Measurements from ENCODE around the gene PLXNB2.
"Not testable (repeated sequence)": the region's sequence is repeated elsewhere in the genome, so short reads cannot be mapped to it uniquely, and the experiment has no call there.

Gene PLXNB2

DNA sequence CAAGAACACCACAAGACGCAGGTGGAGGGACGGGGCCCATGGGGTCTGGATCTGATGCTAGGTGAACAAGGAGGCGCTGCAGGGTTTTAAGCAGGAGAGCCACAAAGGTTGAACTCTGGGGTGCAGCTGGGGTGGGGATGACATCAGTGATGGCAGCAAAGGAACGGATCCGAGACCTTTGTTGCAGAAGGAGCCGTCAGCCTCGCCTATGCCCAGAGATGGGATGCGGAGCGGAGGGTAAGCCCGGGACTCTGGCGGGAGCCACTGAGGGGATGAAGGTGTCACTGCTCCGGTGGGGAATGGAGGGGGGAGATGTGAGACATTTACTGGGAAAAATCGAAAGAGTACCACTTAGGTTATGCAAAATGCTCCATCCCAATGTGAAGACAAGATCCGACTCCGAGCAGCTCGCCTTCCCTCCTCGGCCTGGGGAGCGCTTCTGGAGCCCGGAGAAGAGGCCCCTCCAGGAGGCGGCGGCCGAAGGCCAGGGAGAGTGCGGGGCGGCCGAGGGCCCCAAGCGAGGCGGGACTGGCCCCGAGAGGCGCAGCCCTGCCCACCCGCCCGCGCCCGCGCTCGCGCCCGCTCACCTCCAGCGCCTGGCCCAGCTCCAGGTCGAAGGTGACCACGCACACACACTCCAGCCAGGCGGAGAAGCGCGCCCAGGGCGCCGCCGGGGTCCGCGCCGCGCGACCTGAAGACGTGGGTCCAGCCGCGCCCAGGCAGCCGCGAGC lies 18.9 kb upstream of the PLXNB2 start:
- no peak for DNase-seq

DNA sequence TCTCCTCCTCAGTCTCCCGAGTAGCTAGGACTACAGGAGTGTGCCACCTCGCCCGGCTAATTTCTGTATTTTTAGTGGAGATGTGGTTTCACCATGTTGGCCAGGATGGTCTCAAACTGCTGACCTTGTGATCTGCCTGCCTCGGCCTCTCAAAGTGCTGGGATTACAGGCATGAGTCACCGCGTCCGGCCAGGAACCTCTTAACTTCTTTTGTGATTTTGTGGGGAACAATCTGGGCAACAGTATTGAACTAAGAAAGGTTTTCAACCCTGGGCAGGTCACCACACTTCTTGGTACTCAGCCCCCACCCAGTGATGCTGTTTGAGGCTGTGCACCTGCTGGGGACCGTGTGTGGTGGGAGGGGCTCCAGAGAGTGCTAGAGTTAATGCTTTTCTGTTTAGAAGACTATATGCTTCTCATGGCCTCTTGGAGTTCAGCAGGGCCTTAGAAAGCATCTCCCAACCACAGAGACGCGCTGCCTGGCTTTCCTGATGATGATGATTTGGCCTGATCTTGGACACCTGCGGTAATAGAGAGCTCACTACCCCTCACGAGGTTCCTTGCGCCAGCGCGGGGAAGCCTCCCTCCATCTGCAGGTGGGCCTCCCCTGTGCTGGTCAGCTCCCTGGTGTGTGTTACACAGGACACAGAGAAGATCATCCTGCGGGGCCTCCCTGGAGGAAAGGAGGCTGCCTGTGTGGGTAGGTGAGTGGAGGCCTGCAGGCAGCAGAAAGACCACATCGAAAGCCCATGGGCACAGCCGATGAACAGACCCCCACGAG lies 18.2 kb upstream of the PLXNB2 start:
- DNase-seq: no peak

DNA sequence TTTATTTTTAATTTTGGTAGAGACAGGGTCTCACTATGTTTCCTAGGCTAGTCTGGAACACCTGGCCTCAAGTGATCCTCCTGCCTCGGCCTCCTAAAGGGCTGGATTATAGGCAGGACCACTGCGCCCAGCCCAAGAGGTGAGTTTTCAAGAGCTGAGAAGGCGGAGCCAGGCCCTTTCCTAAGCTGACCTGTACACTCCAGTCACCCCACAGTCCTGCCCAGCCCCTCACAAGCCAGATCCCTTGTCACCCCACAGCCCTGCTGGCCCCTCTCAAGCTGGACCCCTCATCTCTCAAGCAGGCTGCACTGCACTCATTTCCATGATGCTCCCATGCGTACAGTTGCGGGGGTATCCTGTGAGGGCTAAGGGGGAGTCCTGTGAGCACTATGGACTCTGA lies 16.5 kb upstream of the PLXNB2 start:
- DNase-seq: no peak

DNA sequence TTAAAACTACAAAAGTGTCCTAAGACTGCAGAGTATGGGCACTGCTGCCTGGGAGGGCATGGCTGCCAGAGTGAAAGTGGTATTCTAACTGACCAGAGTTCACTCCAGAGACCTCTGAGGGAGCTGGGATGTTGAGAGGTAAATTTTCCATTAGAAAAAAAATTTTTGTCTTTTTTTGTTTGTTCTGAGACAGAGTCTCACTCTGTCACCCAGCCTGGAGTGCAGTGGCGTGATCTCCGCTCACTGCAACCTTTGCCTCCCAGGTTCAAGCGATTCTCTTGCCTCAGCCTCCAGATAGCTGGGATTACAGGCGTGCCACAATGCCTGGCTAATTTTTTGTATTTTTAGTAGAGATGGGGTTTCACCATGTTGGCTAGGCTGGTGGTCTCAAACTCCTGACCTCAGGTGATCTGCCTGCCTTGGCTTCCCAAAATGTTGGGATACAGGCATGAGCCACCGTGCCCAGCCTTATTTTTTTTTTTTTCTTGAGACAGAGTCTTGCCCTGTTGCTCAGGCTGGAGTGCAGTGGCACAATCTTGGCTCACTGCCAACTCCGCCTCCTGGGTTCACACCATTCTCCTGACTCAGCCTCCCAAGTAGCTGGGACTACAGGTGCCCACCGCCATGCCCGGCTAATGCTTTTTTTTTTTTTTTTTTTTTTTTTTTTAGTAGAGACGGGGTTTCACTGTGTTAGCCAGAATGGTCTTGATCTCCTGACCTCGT lies 15.1 kb upstream of the PLXNB2 start:
- DNase-seq: not testable (repeated sequence)

DNA sequence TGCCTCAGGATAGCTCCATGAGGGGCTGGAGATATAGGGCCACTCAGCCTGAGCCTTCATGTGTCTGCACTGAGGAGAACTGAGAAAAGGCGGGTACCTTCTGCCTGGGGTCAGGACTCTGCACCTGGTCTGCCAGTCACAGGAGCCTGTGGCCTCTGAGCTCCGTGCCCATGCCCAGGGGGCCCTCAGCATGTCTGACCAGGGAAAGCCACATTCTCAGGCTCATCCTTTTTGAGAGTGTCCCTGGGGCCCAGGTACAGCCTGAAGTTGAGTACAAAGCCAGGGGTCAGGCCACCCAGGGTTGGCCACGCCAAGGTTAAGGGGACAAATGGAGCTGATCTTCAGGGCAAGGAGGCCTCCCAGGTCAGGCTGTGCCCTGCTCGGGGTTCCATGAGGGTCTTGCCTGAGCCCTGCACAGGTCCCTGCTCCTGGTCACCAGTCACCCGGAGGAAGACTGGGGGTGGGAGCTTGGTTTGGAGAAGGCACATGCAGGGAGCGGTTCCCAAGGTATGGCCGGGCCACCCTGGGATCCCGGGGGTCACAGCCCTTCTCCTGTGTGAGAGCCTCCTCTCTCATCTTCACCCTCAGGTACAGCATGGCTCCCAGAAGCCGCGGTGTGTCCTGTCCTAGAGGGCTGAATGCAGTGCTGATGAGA lies 13.4 kb upstream of the PLXNB2 start:
- DNase-seq: no peak

DNA sequence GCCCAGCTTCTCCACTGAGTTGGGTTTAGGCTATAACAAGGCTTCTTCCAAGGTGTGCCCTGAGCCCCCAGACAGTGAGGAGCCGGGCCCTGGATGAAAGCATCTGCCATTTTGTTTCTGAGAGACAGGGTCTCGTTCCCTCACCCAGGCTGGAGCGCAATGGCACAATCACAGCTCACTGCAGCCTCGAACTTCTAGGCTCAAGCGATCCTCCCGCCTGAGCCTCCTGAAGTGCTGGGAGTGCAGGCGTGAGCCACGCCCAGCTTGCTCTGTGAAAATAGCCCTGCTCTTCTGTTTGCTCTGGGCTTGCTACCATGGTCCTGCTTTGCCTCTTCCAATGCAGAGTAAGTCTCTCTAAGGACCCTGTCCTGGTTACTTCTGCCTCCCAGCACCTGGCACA lies 12.7 kb upstream of the PLXNB2 start:
- DNase-seq: no peak

DNA sequence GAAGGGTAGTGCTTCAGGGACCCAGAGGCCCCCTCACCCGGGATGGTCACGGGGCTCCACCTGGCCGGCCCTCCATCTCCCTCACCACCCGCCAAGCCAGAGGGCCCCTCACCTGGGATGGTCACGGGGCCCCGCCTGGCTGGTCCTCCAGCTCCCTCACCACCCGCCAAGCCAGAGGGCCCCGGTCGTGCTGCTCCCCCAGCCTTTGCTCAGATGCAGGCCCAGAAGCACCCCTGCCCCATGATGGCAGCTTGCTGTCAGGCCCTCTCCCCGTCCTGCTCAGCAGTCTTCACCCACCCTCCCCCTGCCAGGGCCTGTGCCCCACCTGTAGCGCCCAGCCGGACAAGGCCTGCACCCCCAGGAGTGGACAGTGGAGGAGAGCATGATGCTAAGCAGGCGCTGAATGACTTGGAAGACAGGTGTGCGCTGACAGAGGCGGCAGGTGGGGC lies 12.1 kb upstream of the PLXNB2 start:
- DNase-seq: no peak

DNA sequence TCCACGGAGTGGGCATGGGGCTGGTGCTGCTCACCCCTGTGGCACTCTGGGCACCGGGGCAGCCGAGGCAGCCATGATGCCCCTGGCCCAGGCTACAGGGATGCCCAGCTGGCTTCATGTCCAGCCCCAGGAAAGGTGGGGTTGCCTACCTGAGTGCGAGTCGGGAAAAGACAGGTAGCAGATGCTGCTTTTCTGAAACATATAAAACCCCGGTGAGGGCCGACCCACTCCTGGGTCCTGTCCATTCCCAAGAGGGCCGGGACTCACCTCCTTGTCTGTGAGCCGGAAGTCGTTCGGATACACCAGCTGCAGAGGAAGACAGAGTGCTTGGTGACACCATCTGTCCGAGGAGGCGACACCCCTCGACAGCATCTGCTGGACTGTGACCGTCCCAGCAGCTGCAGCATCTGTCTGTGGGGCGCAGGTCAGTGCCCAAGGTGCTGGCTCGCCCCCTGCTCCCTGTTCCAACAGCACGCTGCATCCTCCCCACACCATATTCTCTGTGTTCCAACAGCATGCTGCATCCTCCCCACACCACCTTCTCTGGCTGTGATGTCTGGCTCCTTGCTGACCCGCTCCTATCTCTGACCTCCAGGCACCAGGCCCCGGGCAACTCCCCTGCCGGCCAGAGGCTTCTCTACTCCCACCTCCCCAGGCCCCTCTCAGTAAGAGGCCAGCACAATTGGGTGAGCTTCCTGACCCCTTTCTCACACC lies 11.4 kb upstream of the PLXNB2 start:
- no peak for DNase-seq

DNA sequence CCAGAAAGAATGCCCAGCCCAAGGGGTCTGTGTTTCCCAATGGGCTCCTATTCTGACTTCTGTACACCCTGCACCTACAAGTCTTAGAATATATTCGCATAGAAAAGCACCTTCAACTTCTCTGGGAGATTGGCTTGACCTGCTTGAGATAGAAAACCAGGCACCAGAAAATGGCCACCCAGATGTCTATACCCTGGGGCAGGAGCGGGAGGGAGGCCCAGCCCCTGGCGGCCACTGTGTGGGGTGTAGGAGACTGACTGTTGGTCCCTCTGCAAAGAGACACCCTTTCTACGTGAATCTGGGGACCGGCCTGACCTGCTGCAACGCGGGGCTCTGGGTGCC lies 10.9 kb upstream of the PLXNB2 start:
- no peak for DNase-seq

DNA sequence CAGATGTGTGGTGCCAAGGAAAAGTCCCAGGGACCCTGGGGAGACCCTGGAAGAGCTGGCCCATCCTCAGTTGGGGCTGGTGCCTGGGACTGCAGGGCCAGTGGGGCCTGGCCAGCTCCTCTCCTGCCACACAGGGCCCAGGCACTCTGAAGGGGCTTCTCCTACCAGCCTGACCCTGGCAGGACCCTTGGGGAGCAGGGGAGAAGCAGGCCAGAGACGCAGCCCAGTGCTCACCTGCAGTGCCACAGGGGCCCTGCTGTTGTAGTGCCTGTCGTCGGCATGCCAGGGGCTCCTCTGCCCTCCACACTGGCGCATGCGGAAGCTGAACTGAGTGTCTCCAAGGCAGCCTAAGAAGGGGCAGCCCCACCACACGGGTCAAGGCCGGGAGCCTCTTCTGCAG lies 10.2 kb upstream of the PLXNB2 start:
- no peak for DNase-seq

DNA sequence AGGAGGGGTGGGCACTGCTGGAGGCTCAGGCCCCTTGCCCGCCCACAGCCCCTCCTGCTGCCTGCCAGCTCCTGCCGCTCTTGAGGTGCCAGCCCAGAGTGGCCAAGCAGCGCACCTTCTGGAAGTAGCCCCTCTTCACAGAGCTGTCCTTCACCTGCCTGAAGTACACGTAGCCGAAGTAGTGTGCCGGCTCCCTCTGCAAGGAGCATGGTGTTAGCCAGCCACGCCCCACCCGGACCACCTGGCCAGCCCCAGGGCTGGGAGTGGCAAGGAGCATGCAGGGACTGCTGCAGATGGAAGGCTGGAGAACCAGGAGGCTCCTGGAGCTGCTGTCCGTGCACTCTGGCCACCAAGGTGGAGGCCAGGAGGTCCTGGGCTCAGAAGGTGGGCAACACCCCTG lies 9.7 kb upstream of the PLXNB2 start:
- DNase-seq: no peak

DNA sequence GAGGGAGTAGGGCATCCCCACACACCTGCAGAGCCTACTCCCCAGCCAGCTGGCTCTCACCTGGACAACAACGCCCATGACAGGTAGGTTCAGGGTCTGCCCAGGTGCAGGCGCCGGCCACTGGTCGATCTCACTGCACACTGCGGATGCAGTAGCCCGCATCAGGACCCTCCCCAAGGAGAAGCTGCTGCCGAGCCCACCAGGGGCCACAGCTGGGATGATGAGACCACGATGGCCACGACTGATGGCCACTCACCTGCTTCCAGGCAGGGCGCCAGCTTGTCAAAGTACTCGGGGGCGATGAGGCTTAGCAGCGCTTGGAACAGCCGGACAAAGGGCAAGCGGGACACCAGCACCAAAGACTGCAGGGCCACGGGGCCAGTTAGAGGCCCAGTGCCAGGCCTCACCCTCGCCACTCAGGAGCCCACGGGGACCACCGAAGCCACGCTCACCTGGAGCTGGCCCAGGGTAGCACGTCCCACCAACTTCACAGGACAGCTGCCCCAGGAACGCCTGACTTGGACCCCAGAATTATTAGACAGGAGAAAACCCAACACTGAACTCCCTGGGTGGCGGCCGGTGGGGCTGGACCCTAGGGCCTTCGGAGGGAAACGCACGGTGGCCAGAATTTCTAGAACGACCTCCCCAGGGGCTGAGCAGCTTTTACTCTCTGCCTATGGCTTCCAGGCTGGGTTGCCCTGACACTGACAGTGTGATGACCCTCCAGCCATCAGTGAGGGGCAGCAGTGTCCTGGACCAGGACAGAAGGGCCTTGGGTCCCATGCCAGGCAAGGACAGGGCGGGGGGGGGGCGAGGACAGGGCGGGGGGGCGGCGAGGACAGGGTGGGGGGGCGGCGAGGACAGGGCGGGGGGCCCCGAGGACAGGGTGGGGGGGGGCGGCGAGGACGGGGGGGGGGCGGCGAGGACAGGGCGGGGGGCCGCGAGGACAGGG lies 8.9 kb upstream of the PLXNB2 start:
- no peak for DNase-seq

DNA sequence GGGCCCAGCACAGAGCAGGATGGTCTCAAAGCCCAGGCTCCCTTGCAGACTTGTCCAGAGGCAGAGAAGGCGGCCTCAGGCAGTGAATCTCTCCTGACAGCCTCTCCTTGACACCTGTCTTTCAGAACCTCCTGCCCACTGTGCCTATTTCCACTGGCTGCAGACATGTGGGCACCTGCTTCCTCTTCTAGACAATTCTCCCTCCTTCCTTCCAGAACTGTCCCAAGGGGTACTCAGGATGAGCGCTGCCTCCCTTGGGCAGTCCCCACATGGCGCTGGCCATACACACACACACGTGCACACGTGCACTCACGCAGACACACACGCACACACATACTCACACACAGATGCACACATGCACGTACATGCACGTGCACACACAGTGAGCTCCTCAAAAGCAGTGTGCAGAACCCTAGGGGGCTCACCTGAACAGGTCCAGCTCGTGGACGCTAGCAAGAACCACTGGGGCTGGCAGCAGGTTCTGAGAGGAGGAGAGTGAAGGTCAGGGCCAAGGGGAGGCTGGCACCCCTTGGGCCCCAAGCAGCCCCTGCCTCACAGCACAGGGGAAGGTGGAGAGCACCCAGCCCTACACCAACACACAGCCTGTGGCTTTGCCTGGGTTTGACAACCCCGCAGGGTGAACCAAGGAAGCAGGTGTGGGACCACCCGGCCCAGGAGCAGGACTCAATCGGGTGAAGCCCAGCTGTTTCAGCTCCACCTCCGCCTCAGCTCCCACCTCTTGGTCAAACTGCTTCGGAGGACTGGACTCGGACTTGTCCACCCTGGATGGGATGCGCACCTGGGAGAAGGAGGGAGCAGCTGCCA lies 8.1 kb upstream of the PLXNB2 start:
- DNase-seq: no peak

DNA sequence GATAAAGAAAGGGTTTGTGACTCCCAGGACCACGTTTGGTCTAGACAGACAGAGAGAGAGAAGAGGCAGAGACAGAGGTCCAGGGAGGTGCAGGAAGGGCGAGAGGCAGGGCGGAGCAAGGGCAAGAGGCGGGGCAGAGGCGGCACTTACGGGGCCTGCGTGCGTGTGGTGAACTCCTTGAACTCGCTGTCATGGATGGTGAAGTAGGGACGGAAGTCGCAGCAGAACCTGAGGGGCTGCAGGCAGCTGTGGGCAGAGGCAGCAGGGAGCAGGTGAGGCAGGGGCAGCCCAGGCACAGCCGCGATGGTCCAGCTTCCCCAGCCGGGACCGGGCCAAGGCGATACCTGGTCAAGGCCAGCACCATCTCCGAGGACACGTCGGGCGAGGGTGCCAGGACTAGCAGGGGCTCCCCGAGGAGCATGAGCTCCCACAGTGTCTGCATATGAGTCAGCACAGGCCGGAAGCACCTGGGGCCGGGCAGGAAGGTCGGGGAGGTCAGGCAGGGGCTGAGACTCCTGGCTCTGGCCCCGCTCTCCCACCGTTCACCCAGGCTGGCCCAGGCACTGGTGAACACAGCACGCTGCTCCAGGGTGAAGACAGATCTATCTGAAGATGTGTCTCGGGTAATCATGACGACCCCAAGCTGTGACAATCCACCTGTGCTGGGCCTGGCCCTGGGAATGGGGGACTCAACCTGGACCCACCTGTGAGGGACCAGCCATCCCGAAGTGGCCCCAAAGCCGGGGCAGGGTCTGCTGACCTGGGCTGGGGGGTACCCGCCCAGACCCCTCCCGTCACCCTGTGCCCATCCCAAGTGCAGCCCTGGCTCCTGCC lies 7.2 kb upstream of the PLXNB2 start:
- peak; percentile 58 for DNase-seq

DNA sequence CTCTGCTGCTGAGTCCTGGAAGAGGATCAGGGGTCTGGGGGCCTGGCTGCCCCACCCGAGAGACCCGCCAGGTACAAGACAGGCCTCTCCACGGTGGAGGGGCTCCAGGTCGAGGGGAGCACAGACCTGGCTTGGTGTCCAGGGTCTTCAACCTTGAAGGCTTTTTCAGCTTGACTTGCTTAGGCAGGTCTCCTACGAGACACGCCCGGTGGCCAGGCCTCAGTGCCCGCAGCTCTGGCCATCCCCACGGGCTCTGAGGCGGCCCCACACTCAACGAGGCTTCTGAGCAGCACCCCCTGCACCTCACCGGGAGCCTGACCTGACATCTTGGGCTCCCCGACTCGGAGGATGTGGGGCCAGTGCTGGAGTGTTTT lies 6.6 kb upstream of the PLXNB2 start:
- DNase-seq: no peak

DNA sequence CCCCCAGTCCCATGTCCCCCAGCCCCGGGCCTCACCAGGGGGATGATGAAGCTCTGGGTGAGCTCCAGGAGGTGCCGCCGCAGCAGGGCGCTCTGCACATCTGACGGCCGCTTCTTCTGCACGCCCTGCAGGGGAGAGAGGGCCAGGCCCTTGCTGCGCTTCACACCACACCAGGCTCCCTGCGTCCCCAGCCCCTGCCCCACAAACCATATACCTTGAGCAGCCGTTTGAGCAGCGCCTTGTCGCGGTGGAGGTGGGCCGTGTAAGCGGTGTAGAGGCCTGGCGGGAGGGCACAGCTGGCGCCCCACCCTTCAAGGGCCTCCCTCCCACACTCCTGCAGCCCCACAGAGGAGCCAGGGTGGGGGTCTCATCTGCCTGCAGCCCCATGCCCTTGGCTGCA lies 6.2 kb upstream of the PLXNB2 start:
- no peak for DNase-seq

DNA sequence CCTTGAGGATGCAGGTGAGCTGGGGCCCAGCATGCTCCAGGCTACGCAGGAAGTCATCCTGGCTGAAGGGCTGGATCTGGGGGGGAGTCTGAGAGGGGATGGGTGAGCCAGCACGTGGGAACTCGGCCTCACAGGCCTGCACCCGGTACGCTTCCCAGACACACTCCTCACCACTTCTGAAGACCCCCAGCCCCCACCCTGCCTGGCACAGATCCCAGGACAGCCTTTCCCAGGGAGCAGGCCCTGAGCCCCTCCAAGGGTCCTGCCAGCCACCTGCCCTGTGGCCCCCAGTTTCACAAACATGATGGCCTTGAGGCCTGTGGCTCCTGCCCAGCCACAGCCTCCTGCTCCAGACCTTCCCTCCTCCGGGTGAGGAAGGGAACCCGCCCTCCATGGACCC lies 5.6 kb upstream of the PLXNB2 start:
- no peak for DNase-seq

DNA sequence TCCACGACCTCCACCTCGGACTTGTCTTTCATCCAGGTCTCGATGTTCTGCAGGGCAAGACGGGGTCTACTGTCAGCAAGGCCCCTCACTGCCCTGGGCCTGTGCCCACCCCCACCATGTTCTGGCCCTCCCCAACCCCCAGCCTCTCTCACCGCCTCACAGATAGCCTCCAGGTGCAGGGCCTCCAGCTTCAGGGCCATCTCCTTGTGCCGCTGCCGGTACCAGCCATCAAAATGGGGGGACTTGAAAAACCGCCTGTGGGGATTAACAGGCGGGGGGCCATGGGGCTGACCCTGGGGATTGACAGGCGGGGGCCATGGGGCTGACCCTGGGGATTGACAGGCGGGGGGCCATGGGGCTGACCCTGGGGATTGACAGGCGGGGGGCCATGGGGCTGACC lies 4.9 kb upstream of the PLXNB2 start:
- DNase-seq: no peak

DNA sequence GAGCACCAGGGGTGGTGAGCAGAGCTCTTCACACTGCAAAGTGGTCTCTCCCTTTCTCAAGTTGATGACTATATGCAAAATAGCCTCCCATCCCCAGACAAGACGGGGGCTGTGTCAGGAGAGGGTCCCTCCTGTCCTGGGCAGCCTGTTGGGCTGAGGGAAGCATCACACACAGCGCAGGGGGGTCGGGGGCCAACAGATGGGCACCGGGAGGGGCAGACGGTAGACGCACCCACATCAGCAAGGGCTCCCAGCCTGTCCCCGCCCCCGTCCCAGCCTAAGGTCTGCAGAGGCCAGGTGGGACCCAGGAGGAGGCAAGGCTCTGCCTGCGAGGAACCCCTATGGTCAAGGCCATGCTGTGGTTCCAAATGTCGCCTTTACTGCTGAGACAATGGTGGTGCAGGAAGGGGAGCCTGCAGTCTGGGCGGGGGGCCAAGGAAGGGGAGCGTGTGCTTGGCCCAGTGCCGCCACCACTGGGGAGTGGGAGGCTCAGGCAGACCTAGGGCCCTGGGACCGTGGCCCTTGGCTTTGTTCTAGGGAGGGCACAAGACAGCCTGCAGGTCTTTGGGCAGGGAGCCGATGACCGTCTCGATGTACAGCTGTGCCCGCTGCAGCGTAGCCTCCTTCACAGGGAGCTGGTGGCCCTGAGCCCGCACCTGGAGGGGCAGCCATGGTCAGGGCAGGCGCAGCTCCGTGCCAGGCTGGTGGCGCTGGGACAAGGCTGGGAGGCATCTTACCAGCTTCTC lies 4.3 kb upstream of the PLXNB2 start:
- DNase-seq: no peak

Measured in NCI-H510A (cell line).